ENCODE results near the gene NRXN3.

NRXN3 gene

GRCh38 chr14:78950649-78951048 is 780.5 kb downstream of the NRXN3 start:
- TF ChIP-seq CTCF (IDR thresholded peaks at IDR 0.05; ENCODE audit: insufficient read depth, low read length, missing control alignments), result no peak
- CTCF ChIA-PET, result interaction anchor here (1.4 to 2.3 kb wide), 2 partner anchors 9 to 17 kb away, joined by 4 to 16 read pairs; no protein-coding TSS in a partner anchor
- DNase-seq (ENCODE audit: low read depth, low spot score), result no peak
- POLR2A ChIA-PET, result no interaction called here
- H3K4me3 ChIP-seq (ENCODE audit: low read depth, low read length), result no peak overlapping the region

- no peak overlapping the region for H3K4me3 ChIP-seq (ENCODE audit: low read depth, low read length)
- no peak for DNase-seq (ENCODE audit: low read depth, low spot score)
- TF ChIP-seq CTCF (IDR thresholded peaks at IDR 0.05; ENCODE audit: insufficient read depth, low read length, missing control alignments), result no peak
- CTCF ChIA-PET, result interaction anchor here (1.4 to 2.3 kb wide), 2 partner anchors 9 to 16 kb away, joined by 4 to 16 read pairs; no protein-coding TSS in a partner anchor
- POLR2A ChIA-PET, result no interaction called here
Measured at GRCh38 chr14:78951602-78952001, 781.4 kb downstream of the NRXN3 start.

GRCh38 chr14:78959674-78960264 is 789.6 kb downstream of the NRXN3 start:
- POLR2A ChIA-PET, result no interaction called here
- TF ChIP-seq CTCF (IDR thresholded peaks at IDR 0.05; ENCODE audit: insufficient read depth, low read length, missing control alignments), result peak; percentile 82
- peak; percentile 37 for DNase-seq (ENCODE audit: low read depth, low spot score)
- no peak overlapping the region for H3K4me3 ChIP-seq (ENCODE audit: low read depth, low read length)
- CTCF ChIA-PET, result interaction anchor here (0.6 to 4.2 kb wide), 39 partner anchors 8 to 1981 kb away, joined by 3 to 29 read pairs (median 4); partner anchors contain the start of gene CEP128

DNA sequence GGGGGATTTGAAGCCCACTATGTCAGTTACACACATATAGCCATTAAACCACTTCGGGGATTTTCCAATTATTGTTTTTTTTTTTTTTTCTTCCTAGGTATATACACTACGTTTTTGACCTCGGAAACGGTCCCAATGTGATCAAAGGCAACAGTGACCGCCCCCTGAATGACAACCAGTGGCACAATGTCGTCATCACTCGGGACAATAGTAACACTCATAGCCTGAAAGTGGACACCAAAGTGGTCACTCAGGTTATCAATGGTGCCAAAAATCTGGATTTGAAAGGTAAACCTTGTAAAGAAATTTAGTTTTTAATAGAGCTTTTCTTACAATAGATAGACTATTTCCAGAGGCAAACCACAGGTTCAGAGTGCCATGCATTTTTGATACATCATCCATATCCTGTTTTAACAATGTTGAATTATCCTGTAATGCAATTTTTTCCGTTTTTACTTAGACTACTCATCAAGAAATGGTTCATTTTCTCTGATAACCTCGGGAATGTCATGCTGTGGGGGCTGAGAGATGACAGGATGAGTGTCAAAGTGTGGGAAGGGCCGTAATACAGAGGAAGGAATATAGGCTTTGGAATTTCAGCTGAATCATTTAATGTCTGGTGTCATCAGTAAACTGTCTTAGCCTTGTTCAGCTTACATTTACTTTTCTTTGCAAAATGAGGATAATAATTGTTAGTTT is 797.1 kb downstream of the NRXN3 start:
- POLR2A ChIA-PET, result interaction anchor here (0.6 kb wide), 1 partner anchor 1565 kb away, joined by 4 read pairs; no protein-coding TSS in a partner anchor
- CTCF ChIA-PET, result interaction anchor here (0.9 to 3.5 kb wide), 6 partner anchors 8 to 1896 kb away, joined by 3 to 12 read pairs (median 4); no protein-coding TSS in a partner anchor
- no peak overlapping the region for H3K4me3 ChIP-seq (ENCODE audit: low read depth, low read length)
- no peak for TF ChIP-seq CTCF (IDR thresholded peaks at IDR 0.05; ENCODE audit: insufficient read depth, low read length, missing control alignments)
- peak; percentile 24 for DNase-seq (ENCODE audit: low read depth, low spot score)

- no peak for TF ChIP-seq CTCF (IDR thresholded peaks at IDR 0.05; ENCODE audit: insufficient read depth, low read length, missing control alignments)
- ChIA-PET CTCF (interaction anchor here (0.9 to 3.5 kb wide), 16 partner anchors 8 to 1895 kb away, joined by 3 to 27 read pairs (median 6); no protein-coding TSS in a partner anchor), POLR2A (interaction anchor here (0.6 to 1.3 kb wide), 2 partner anchors 10 to 29 kb away, joined by 3 read pairs; no protein-coding TSS in a partner anchor)
- DNase-seq (ENCODE audit: low read depth, low spot score), result no peak
- no peak overlapping the region for H3K4me3 ChIP-seq (ENCODE audit: low read depth, low read length)
Measured at GRCh38 chr14:78968265-78968664, 798.1 kb downstream of the NRXN3 start.

DNA sequence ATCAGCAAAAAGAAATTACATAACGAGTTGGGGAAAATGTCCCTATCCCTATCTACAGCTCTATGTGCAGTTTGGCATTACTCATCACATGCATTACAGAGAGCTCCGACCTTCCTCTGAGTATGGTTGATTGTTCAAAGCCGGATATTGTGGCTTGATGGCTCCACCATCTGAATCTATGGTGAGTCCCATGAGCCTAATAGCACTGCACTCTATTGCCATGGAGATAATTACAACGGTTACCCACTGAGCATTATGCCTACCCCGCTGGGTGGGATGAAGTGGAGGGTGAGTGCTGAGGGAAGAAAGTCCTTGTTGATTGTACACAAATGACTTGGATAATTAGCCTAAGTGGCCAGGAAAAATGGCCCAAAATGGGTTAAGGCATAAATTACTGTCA is 800.5 kb downstream of the NRXN3 start:
- CTCF ChIA-PET, result interaction anchor here (0.7 to 2.8 kb wide), 5 partner anchors 10 to 1884 kb away, joined by 3 to 27 read pairs (median 5); no protein-coding TSS in a partner anchor
- DNase-seq (ENCODE audit: low read depth, low spot score), result no peak
- H3K4me3 ChIP-seq (ENCODE audit: low read depth, low read length), result no peak overlapping the region
- POLR2A ChIA-PET, result no interaction called here
- no peak for TF ChIP-seq CTCF (IDR thresholded peaks at IDR 0.05; ENCODE audit: insufficient read depth, low read length, missing control alignments)
